Esophagus squamous epithelium (tissue), 5 donors: ENCODE results near the gene SLC25A44. TPM values are rescaled to one million over a fixed set of nuclear protein-coding genes. Genes with fewer than 3 reads are reported as not detected.

Source experiments
- DNase-seq: peaks from one replicate; lab custom pipeline; 2025; lab: John Stamatoyannopoulos, UW
- H3K27ac ChIP-seq, 4 donors: fragments of 200-600 bp; sonication (generic); one replicate each; pipeline ENCODE4 v1.5.1; 2016 to 2019; ENCODE audit warnings: mild to moderate bottlenecking in 1 of 4
- H3K27me3 ChIP-seq, 4 donors: fragments of 200-600 bp; sonication (generic); 1 replicate in 3 of 4; 2 replicates in 1 of 4; pipeline versions ENCODE4 v1.5.1 to v1.6.0; 2017 to 2021; ENCODE audit warnings: antibody characterized with exemption in 1 of 4
- H3K36me3 ChIP-seq, 3 donors: fragments of 200-600 bp; sonication (generic); one replicate each; pipeline ENCODE4 v1.5.1; 2016 to 2019
- H3K4me1 ChIP-seq, 3 donors: fragments of 200-600 bp; sonication (generic); one replicate each; pipeline ENCODE4 v1.5.1; 2017 to 2019
- H3K4me3 ChIP-seq, 4 donors: fragments of 200-600 bp; sonication (generic); 1 replicate in 3 of 4; 2 replicates in 1 of 4; pipeline ENCODE4 v1.5.1; 2016 to 2019; ENCODE audit warnings: mild to moderate bottlenecking in 2 of 4, moderate library complexity in 1 of 4
- H3K9me3 ChIP-seq, 3 donors: fragments of 200-600 bp; sonication (generic); one replicate each; pipeline ENCODE4 v1.5.1; 2016 to 2019
- CTCF ChIP-seq, 6 experiments: fragments of 450-650 bp in 4 of 6; fragments of 200-600 bp in 2 of 6; sonication (generic) in 2 of 6; IDR thresholded peaks; one replicate each; pipeline ENCODE4 v1.5.1; 2016 to 2019; ENCODE audit warnings: antibody characterized with exemption in 6 of 6, mild to moderate bottlenecking in 4 of 6, moderate library complexity in 4 of 6
- POLR2A ChIP-seq, 4 donors: fragments of 450-650 bp; IDR thresholded peaks; one replicate each; pipeline ENCODE4 v1.6.1; 2017; ENCODE audit warnings: antibody characterized with exemption in 4 of 4, mild to moderate bottlenecking in 4 of 4, moderate library complexity in 3 of 4
- WGBS, 2 donors: methylation state at CpG; one replicate each; pipeline ENCODE4 v1.1.5; 2018; 5-methylcytosine and 5-hydroxymethylcytosine counted together
- intact Hi-C: fragments of 100-400 bp; cut with DNase I; formaldehyde crosslinking; loops from one replicate; pipeline ENCODE4 v1.15.0; 2022
- total RNA-seq, 4 donors: library from RNA; depleted of rRNA; stranded (reverse); fragments of >200 nt; gene quantifications; one replicate each; pipeline ENCODE4 v1.1.0, GENCODE V29; 2016
- donor health status: DM: yes; HTN: yes; CAD: no.

SLC25A44 gene
- total RNA-seq, 4 donors from 2014 or later, result 10.5 to 17.7 (median 15.7) TPM

- Histone ChIP-seq H3K4me1 (no peaks in the 10 kb centered on the region), H3K4me3 (no peak overlapping the region), H3K27me3 (no peaks in the 10 kb centered on the region), H3K36me3 (peaks cover 7 to 99% (median 16%) of the 10 kb centered on the region in 3 donors), H3K27ac (no peak overlapping the region), H3K9me3 (no peaks in the 10 kb centered on the region)
- WGBS, 2 donors, result 83 to 84% methylated on average over 11 of the region's 12 CpGs
- TF ChIP-seq CTCF (IDR thresholded peaks at IDR 0.05) (no peak), POLR2A (IDR thresholded peaks at IDR 0.05) (no peak)
- DNase-seq, result no peak
- intact Hi-C loops, result no loop called here
These were observed 38.4 kb downstream of the SLC25A44 start for GRCh38 chr1:156232201-156232894.

- H3K4me1 ChIP-seq, result no peaks in the 10 kb centered on the region
- H3K27ac ChIP-seq, result no peak overlapping the region
- no peaks in the 10 kb centered on the region for H3K9me3 ChIP-seq
- 81 to 86% methylated on average over 5 of the region's 5 CpGs for WGBS, 2 donors
- no peak overlapping the region for H3K4me3 ChIP-seq
- no peaks in the 10 kb centered on the region for H3K27me3 ChIP-seq
- TF ChIP-seq POLR2A (IDR thresholded peaks at IDR 0.05), result no peak
- TF ChIP-seq CTCF (IDR thresholded peaks at IDR 0.05), result no peak
- DNase-seq, result no peak
- intact Hi-C loops, result no loop called here
- H3K36me3 ChIP-seq, result peaks cover 9 to 99% (median 22%) of the 10 kb centered on the region in 3 donors
These were observed 39.7 kb downstream of the SLC25A44 start for GRCh38 chr1:156233426-156234127.

- 66 to 82% methylated on average over 2 of the region's 12 CpGs for WGBS, 2 donors
- no peaks in the 10 kb centered on the region for H3K27me3 ChIP-seq
- TF ChIP-seq CTCF (IDR thresholded peaks at IDR 0.05), result no peak
- intact Hi-C loops, result no loop called here
- H3K4me3 ChIP-seq, result no peak overlapping the region
- peaks cover 0 to 3% (median 0%) of the 10 kb centered on the region in 3 donors for H3K4me1 ChIP-seq
- H3K9me3 ChIP-seq, result no peaks in the 10 kb centered on the region
- peaks cover 15 to 100% (median 22%) of the 10 kb centered on the region in 3 donors for H3K36me3 ChIP-seq
- DNase-seq, result no peak
- H3K27ac ChIP-seq, result no peak overlapping the region
These were observed 42.3 kb downstream of the SLC25A44 start for GRCh38 chr1:156236164-156236563.

GRCh38 chr1:156238248-156238647, 44.3 kb downstream of the SLC25A44 start:
- intact Hi-C loops, result no loop called here
- Histone ChIP-seq H3K4me1 (peaks cover 0 to 11% (median 0%) of the 10 kb centered on the region in 3 donors), H3K27ac (no peak overlapping the region), H3K27me3 (no peaks in the 10 kb centered on the region), H3K36me3 (peaks cover 15 to 94% (median 22%) of the 10 kb centered on the region in 3 donors), H3K4me3 (no peak overlapping the region), H3K9me3 (no peaks in the 10 kb centered on the region)
- WGBS, 2 donors, result 93 to 94% methylated on average over 5 of the region's 5 CpGs
- no peak for DNase-seq
- TF ChIP-seq CTCF (IDR thresholded peaks at IDR 0.05), result no peak
- no peak for TF ChIP-seq POLR2A (IDR thresholded peaks at IDR 0.05)

- TF ChIP-seq CTCF (IDR thresholded peaks at IDR 0.05) (no peak), POLR2A (IDR thresholded peaks at IDR 0.05) (no peak)
- no peaks in the 10 kb centered on the region for H3K9me3 ChIP-seq
- peaks cover 0 to 19% (median 0%) of the 10 kb centered on the region in 4 donors for H3K27me3 ChIP-seq
- 34 to 50% methylated on average over 2 to 7 of the region's 15 CpGs for WGBS, 2 donors
- intact Hi-C loops, result no loop called here
- H3K4me3 ChIP-seq, result no peak overlapping the region
- H3K4me1 ChIP-seq, result peaks cover 7 to 26% (median 12%) of the 10 kb centered on the region in 3 donors
- H3K27ac ChIP-seq, result no peak overlapping the region
- no peak for DNase-seq
- peaks cover 10 to 63% (median 13%) of the 10 kb centered on the region in 3 donors for H3K36me3 ChIP-seq
These were observed 47.5 kb downstream of the SLC25A44 start for GRCh38 chr1:156241311-156241811.
